ENCODE measurements around the gene LRMDA. TPM values are rescaled to one million over a fixed set of nuclear protein-coding genes. Genes with fewer than 3 reads are reported as not detected.

The LRMDA gene
- total and polyA plus RNA-seq, 10 of the 15 experiments (the other 5 are each of a cell fraction or from before 2014, with no cell fraction given), result 0.07 to 0.54 (median 0.29) TPM; not detected in 4

GRCh38 chr10:75815066-75815465, 383.6 kb downstream of the LRMDA start:
- BruUV-seq (replicated peaks), result no TSS peak
- no peak for FAIRE-seq
- no peak overlapping the region for H3K9ac ChIP-seq (ENCODE audit: control insufficient read depth, insufficient read depth, low read length)

More at GRCh38 chr10:75815066-75815465, 383.6 kb downstream of the LRMDA start:
- SMC1A ChIA-PET (ENCODE audit: uncharacterized antibody, unreplicated experiment), result no interaction called here
- POLR2A ChIA-PET, result no interaction called here
- Histone ChIP-seq H3K79me2 (ENCODE audit: control insufficient read depth, insufficient read depth, low read length) (no peaks in the 10 kb centered on the region), H3K27me3 (replicated peaks in 1 of 2; ENCODE audit: control insufficient read depth in 2 of 2, insufficient read depth in 2 of 2, low read length in 1 of 2) (no peaks in the 10 kb centered on the region), H3K4me1 (ENCODE audit: control insufficient read depth, insufficient read depth, low read length) (no peaks in the 10 kb centered on the region), H4K20me1 (ENCODE audit: control insufficient read depth, insufficient read depth) (no peaks in the 10 kb centered on the region), H3K9me3 (replicated peaks; ENCODE audit: control insufficient read depth, insufficient read depth, low read length) (no peaks in the 10 kb centered on the region), H3K36me3 (ENCODE audit: control insufficient read depth in 2 of 2, insufficient read depth in 2 of 2, low read length in 1 of 2) (no peaks in the 10 kb centered on the region), H3K27ac (ENCODE audit: control insufficient read depth, insufficient read depth) (no peak overlapping the region), H2AFZ (ENCODE audit: control insufficient read depth, low read depth, low read length) (no peak overlapping the region), H3K4me2 (ENCODE audit: control insufficient read depth, insufficient read depth) (no peak overlapping the region), H3K4me3 (no peak overlapping the region)
- TF ChIP-seq ZNF687 (IDR thresholded peaks at IDR 0.05), result no peak
- TF ChIP-seq TCF12 (IDR thresholded peaks at IDR 0.05; ENCODE audit: low read depth, low read length), result no peak
- TF ChIP-seq EZH2 (IDR thresholded peaks at IDR 0.05; ENCODE audit: borderline replicate concordance, control insufficient read depth, low read depth, low read length), result no peak
- TF ChIP-seq HDGF (IDR thresholded peaks at IDR 0.05), result no peak
- no peak for TF ChIP-seq SUPT20H (IDR thresholded peaks at IDR 0.05; ENCODE audit: borderline replicate concordance, control insufficient read depth, low read depth, low read length)
- TF ChIP-seq PBX3 (IDR thresholded peaks at IDR 0.05; ENCODE audit: insufficient replicate concordance, low read depth, low read length), result no peak
- TF ChIP-seq ZNF217 (IDR thresholded peaks at IDR 0.05), result no peak
- no peak for TF ChIP-seq STAT3 (IDR thresholded peaks at IDR 0.05; ENCODE audit: low read depth, low read length)
- TF ChIP-seq DPF2 (IDR thresholded peaks at IDR 0.05), result no peak
- no peak for TF ChIP-seq NFYB (IDR thresholded peaks at IDR 0.05; ENCODE audit: insufficient read depth, low read depth, low read length)
- no peak for TF ChIP-seq PAX5 (IDR thresholded peaks at IDR 0.05; ENCODE audit: borderline replicate concordance, low read depth, low read length)
- in situ Hi-C loops (cut with MboI), result no loop called here
- intact Hi-C loops (cut with micrococcal nuclease; ENCODE audit: unreplicated experiment), result no loop called here
- RAD21 ChIA-PET (ENCODE audit: unreplicated experiment), result no interaction called here
- CTCF ChIA-PET, result no interaction called here
- DNase-seq (ENCODE audit: low read depth, low spot score), result no peak
- ATAC-seq, result no peak

All from GM12878 (cell line).